HG02943 (cell line): ENCODE measurements around the gene FAF1.
"Not testable (repeated sequence)": the region's sequence is repeated elsewhere in the genome, so short reads cannot be mapped to it uniquely, and the experiment has no call there.

Experiments used
- ATAC-seq: cut with Tn5 transposase; IDR thresholded peaks from one replicate; pipeline ENCODE4 v1.9.1; 2021; ENCODE audit warnings: mild to moderate bottlenecking, low read depth, moderate library complexity; ENCODE audit not compliant: unreplicated experiment

The FAF1 gene

DNA sequence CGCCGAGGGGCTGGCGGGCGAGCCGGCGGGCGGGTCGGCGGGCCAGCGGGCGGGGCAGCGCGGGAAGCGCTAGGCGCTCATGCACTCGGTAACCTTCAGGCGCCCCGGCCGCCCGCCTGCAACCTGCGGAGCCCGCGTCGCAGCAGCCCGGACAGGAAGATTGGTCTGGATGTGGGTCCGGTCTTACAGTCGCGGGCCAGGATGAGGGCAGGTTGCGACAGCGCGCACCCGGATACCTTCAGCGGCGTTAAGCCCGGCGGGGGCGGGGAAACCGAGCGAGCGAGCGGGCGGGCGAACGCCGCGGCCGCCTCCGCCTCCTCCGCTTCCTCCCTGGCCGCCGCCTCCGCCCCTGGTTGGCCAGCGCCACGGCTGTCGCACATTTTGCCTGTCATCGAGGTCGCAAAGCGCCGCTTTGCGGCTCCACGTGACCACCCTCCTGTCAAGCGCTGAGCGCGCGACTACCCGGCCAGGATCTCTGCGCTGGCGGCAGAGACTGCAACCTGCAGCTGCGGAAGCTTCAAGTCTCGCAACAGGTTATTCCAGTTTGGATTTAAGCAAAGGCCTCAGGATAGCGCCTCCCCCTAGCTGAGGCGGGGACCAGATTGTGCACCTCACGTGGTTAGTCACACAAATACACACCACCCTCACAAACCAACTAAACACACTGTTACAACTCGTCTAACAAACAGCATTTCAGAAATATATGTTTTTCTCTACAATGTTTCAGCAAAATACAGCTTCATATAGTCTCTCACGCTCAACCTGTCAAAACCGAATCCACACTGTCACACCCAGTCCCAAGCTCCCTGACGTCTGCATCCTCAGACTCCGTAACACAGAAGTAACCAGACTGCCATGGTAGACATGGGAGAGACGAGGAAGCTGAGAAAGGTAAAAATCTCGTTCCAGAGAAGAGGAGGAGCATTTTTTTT is at the start of gene FAF1:
Gene FAF1 (minus strand): TSS at position 355 of the 932 bp plus-strand sequence. CDS start 456 bp downstream, outside the sequence.
- ATAC-seq = peak; percentile 90

GRCh38 chr1:51009381-51009780 is 49.3 kb upstream of the FAF1 start:
- no peak for ATAC-seq

GRCh38 chr1:51005549-51005948 is 45.5 kb upstream of the FAF1 start:
- not testable (repeated sequence) for ATAC-seq

- no peak for ATAC-seq
Observed at GRCh38 chr1:51002516-51002915, 42.4 kb upstream of the FAF1 start.

- no peak for ATAC-seq
Observed at GRCh38 chr1:51000651-51001050, 40.6 kb upstream of the FAF1 start.

GRCh38 chr1:51000160-51000559 is 40.1 kb upstream of the FAF1 start:
- ATAC-seq = no peak

DNA sequence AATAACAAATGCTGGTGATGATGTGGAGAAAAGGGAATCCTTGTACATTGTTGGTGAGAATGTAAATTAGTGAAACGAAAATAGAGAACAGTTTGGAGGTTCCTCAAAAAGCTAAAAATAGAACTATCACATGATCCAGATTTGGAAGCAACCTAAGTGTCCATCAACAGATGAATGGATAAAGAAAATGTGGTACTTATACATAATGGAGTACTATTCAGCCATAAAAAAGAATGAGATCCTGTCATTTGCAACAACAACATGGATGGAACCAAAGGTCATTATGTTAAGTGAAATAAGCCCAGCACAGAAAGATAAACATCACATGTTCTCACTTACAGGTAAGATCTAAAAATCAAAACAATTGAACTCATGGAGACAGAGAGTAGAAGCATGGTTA is 39.3 kb upstream of the FAF1 start:
- ATAC-seq = not testable (repeated sequence)

- no peak for ATAC-seq
Observed at GRCh38 chr1:50996083-50996482, 36.0 kb upstream of the FAF1 start.

GRCh38 chr1:50995651-50996050 is 35.6 kb upstream of the FAF1 start:
- no peak for ATAC-seq

- no peak for ATAC-seq
Observed at GRCh38 chr1:50994997-50995396, 34.9 kb upstream of the FAF1 start.

- ATAC-seq = no peak
Observed at GRCh38 chr1:50993645-50994044, 33.6 kb upstream of the FAF1 start.

DNA sequence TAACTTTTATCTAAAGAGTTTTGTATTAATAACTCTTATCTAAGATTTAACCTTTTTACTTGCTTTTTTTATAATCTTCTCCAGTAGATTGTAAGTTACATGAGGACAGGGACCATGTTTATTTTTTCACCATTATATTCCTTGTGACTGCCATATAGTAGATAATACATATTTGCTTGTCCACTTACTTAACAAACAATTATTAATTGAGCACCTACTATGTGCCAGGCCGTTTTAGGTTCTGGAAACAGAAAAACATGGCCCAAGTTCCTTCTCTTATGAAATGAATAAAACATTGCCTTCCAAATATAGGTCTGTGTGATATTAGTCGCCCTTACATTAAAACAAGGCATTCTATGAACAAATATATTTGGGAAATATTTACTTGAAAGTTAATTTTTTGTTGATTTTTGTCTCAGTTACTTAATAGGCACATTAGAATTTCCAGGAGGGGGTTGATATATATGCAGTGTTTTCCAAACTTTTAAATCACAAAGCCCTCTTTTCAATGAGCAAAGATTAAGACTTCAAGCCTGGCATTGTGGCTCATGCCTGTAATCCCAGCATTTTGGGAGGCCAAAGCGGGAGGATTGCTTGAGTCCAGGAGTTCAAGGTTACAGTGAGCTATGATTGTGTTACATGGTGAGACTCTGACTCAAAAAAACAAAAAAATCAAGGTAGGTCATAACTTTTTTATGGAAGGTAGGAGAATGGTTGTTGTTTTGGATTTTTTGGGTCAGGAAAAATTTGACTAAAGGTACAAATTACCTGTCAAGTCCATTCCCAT is 32.7 kb upstream of the FAF1 start:
- ATAC-seq = no peak

- no peak for ATAC-seq
Observed at GRCh38 chr1:50989694-50990093, 29.6 kb upstream of the FAF1 start.

GRCh38 chr1:50986653-50987052 is 26.6 kb upstream of the FAF1 start:
- ATAC-seq = no peak

- ATAC-seq = no peak
Observed at GRCh38 chr1:50985094-50985493, 25.0 kb upstream of the FAF1 start.

- ATAC-seq = no peak
Observed at GRCh38 chr1:50983219-50983802, 23.2 kb upstream of the FAF1 start.

DNA sequence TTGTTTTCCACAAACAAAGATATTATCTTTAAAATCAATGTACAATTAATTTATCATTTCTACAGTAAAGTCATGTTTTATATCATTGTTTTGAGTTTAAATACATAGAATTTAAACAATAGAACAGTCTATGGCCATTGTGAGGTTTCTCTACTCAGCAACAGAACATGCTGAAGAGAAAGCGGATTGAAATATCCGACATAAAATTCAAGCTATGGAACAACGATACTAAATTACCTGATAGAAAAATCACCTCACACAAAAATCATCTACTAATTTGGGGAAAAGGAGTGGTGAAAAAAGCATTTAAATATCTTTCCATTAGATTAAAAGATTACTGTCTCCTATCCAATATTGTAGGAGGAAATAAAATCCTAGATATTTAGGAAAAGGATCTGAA is 22.5 kb upstream of the FAF1 start:
- no peak for ATAC-seq

DNA sequence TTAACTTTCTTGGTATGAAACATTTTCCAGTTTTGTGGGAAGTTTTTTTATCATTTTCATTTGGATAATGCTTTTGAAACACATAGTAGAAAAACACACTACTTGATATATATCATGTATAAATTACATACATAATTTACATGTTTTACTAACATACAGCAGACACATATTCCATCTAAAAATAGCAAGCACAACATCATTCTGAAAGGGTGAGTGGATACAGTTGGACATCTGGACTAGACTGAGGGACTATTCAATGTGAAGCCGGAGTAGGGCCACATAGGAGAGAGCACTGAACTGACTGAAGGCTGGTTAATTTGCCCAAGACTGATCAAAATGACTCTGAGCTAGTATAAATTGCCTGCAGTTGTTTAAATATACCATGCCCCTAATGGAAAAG is 21.7 kb upstream of the FAF1 start:
- ATAC-seq = no peak

- no peak for ATAC-seq
Observed at GRCh38 chr1:50980505-50980904, 20.4 kb upstream of the FAF1 start.

DNA sequence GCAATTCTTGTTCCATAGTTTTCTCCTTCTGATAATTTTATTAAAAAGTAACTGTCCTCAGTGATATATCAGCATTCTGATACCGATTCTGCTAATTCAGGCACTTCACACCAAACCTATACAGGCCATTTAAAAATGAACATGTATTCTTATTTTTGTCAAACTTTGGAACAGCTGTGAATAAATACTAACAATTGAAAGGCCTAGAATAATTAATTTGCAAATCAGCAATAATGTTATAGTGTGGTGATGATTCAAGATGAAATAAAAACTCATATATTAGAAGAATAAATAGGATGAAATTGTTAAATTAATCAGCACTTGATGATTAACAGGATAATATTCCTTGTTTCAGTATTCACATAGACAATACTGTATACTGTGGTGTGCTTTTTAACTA is 19.9 kb upstream of the FAF1 start:
- no peak for ATAC-seq
